GM19193 (cell line): ENCODE results near the gene YBX3.

Experiments used
- POLR2A ChIP-seq: IDR thresholded peaks from 4 replicates; pipeline ENCODE4 v1.6.1; 2011; ENCODE audit not compliant: insufficient read depth, insufficient read length; ENCODE audit errors: extremely low read depth

The YBX3 gene

DNA sequence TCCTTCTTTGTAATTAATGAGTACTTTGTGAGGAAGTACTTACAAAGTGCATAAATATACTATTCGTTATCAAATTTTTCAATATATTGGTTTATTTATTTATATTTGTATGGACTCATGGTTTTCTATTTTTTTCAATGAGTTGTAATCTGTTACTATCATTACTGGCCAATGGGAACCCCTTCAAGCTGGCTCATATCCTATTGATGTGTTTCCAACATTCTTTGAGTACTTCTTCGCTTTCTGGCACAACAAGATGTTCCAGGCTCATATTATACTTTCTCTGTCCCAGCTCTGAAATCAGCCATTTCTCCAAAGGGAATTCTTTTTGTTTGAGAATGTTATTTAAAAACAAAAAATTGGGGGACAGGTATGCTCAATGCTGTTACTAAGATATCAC, 17.5 kb downstream of the YBX3 start:
- TF ChIP-seq POLR2A, result no peak

DNA sequence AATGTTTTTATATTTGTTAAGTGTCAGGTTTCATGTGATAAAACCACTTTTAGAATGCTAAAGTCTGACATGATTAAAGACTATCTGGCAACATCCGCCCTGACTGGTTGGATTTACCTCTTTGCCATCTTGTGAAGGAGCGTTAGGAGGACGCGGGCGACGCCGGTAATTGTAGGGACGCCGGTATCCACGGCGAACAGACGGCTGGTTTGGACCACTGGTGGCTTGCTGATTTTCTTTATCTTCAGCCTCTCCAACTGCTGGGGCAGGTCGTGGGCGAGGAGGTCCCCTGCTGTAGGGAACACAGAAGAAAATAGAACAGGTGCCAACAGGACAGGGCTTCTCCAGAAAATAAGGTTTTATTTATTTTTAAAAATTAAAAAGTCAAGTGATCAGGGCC, 21.3 kb downstream of the YBX3 start:
- no peak for TF ChIP-seq POLR2A

DNA sequence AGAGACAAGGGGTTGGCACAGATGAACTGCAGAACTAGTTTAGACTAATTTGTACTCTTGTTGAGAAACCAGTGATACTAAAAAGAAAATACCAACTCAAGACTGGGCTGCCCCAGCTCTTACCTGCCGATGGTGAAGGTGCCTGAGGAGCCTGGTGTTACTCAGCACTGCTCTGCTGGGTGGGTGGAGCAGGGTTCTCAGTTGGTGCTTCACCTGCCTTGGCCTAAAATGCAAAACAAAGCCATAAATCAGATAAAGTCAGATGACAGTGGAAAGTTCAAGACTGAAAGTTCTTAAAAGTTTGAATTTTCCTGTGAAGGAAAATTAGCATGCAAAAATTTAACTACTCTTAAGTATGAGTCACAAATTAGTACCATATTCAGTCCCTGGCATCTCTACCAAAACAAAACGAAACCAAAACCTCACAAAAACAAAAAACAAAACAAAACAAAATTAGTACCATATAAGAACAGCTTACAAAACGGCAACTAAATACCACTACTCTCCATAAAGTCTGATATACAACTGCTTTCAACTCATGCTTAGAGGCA, 21.9 kb downstream of the YBX3 start:
- no peak for TF ChIP-seq POLR2A

DNA sequence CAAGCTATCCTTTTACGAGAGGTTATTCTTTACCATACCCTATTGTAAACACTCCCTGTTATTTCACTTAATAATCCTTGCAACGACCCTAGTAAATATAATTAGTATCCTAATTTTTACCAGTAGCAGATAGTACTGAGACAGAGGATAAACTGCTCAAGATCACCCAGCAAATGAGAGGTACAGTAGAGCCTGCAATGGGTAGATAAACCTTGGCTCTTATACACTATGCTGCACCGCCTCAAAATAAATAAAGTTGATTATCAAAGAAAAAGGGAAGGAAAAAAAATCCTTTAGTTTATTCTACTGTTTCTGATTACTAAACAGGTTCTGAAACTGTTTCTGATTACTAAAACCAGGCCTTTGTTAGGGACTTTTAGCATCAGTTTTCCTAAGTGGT, 22.5 kb downstream of the YBX3 start:
- no peak for TF ChIP-seq POLR2A

DNA sequence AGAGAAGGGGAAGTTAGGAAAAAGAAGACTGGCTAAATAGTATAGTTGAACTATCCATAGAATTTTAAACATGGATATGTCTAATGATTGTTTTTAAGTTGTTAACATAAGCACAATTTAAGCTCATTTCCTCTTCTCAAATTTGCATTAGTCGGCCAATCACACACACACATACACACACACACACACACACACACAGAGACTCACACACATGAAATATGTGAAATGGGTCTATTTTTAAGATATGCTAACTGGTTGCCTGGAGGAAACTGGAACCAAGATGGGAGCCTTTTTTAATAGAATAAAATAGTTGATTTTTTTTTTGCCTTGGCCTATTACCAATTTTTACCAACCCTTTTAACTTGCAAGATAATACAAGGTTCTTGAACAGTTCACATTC, 25.3 kb downstream of the YBX3 start:
- TF ChIP-seq POLR2A, result no peak

DNA sequence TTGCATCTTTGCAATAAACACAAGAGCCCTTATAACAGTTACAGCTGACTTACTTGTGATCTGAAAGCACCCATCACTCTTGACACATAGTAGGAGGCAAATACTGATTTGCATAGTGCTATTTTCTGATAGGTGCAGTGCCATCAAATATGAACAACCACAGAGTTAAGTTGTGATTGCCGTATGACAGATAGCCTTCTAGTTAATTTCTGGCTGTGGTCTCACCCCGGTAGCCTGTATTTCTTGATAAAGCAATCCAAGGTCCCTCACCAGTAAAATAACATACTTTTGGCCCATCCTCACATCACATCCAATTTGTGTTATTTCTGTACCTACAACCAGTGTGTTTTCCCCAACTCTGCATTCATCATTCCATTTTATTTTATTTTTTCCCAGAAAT, 26.0 kb downstream of the YBX3 start:
- no peak for TF ChIP-seq POLR2A

DNA sequence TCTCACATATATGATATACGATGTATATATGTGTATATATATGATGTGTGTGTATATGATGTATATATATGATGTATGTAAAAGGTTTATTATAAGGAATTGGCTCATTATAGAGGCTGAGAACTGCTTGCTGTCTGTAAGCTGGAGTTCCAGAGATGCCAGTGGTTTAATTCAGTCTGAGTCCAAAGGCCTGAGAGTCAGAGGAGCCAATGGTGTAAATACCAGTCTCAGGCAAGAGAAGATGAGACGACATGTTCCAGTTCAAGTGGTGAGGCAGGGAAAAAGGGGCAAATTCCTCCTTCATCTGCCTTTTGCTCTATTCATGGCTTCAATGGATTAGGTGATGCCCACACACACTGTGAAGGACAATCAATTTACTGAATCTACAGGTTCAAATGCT, 32.2 kb downstream of the YBX3 start:
- TF ChIP-seq POLR2A, result no peak

DNA sequence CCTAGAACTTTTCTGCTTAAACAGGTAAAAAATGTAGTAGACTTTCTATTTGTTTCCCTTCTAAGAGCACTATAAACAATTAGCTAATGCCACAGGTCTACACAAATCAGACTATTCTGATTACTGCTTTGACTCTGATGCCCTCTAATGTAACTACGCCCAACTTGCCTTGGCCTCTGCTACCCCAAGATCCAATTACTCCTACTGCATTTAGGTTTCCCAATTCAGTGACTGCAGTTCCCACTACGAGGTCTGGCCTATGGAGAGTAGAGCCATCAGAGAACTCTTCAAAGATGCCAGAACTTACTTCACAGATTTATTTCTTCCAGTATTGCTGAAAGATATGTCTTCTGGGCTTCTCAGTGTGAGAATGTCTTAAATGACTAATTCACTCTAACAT, 34.0 kb downstream of the YBX3 start:
- TF ChIP-seq POLR2A, result no peak

DNA sequence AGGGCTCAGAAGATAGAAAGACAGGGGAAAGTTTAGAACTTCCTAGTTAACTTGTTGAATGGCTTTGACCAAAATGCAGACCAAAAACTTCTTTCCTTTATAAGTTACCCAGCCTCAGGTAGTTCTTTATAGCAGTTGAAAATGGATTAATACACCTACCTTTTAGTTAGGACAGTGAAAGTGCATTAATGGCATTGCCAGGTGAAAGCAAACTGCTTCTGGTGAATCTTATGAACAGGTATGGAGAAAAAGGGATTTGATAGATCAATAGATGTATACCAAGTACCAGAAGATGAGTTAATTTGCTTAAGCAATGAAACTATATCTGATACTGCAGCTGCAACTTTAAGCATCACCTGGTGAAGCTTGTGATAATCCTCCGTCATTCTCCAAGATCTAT, 35.1 kb downstream of the YBX3 start:
- no peak for TF ChIP-seq POLR2A

DNA sequence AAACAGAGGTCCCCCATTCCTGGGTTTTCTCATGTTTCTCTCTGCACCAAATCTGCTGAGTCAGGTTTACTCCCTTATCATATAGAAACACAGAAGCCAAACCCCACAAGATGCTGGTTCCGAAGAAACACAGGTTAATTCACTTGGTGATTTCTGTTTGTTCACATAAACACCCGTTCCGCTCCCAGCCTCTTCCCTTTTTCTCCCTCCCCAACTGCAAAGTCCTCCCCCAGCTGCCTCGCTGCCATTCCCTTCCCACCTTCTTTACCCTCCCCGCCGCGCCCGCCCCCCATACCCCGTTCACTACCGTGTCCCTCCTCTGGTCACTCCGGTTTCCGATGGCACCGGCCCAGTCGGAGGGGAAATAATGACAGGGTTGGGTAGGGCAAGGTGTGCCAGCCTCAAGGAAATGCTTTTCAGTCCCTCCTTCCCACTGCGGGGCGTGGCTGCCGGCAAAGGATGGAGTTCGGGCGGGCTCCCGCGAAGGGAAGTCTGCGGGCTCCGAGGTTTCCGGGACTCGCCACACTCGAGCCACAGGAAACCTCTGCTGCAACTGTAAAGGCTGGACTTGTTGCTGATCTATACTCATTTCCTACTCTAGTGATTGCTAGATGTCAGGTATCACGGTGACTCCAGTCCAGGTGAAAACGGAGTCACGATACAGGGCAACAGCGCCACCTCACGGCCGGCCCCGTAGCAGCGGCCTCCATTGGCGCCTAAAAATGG, 49.3 kb downstream of the YBX3 start, which contains the start of gene STYK1:
Gene STYK1 (minus strand): TSS at position 394 of the 726 bp plus-strand sequence. CDS start 39,434 bp downstream, outside the sequence.
- TF ChIP-seq POLR2A, result no peak

DNA sequence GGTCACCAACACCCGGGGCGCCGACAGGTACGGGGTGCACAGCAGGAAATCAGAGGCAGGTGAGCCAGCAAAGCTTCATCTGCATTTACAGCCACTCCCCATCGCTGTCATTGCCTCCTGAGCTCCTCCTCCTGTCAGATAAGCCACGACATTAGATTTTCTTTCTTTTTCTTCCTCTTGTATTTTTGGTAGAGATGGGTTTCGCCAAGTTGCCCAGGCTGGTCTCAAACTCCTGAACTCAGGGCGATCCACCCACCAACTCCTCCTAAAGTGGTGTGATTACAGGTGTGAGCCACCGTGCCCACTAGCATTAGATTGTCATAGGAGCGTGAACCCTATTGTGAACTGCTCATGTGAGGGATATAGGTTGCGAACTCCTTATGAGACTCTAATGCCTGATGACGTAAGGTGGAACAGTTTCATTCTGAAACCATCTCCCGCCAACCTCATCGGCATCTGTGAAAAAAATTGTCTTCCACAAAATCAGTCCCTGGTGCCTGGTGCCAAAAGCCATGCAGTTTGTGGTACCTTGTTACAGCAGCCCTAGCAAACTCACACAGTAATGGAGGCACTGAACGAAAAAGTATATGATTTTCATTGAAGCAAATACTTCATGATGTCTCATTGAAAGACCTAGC, 50.8 kb downstream of the YBX3 start:
- no peak for TF ChIP-seq POLR2A

DNA sequence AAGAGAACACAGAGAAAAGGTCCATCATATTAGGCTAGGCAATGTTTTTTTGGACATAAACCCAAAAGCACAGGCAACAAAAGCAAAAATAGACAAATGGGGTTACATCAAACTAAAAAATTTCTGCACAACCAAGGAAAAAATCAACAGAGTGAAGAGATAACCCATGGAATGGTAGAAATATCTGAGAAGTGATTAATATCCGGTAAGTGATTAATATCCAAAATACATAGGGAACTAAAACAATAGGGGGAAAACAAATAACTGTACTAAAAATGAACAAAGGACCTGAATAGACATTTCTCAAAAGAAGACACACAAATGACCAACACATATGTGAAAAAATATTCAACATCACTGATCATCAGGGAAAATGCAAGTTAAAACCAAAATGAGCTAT, 53.6 kb downstream of the YBX3 start:
- TF ChIP-seq POLR2A, result no peak

DNA sequence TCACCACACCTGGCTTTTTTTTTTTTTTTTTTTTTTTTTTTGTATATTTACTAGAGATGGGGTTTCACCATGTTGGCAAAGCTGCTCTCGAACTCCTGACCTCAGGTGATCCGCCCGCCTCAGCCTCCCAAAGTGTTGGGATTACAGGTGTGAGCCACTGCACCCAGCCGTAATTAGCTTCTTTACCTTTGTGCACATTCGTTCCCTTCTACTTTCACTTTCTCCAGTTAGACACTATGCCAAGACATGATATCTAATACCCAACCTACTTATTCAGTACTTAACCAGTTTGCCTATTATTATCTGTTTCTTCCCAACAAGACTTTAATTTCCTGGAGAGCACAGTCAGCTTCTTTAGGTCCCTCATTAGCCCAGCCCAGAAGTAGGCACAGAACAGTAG, 54.6 kb downstream of the YBX3 start:
- TF ChIP-seq POLR2A, result no peak

DNA sequence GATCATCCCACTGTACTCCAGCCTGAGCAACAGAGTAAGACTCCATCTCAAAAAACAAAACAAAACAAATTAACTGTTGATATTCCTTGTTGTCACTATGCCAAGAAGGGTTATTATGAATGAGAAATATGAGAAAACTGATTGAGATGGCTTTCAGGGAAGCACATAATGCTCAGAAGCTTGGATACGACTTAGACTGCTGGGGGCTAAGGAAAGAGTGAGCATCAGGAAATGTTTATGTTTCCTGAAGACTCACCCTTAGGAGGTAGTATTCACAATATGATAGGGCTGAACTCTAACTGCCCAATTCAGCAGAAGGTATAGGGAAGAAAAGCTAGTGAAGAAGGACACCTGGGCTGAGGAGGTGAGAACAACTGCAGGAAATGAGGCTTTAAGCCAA, 55.5 kb downstream of the YBX3 start:
- TF ChIP-seq POLR2A, result no peak

DNA sequence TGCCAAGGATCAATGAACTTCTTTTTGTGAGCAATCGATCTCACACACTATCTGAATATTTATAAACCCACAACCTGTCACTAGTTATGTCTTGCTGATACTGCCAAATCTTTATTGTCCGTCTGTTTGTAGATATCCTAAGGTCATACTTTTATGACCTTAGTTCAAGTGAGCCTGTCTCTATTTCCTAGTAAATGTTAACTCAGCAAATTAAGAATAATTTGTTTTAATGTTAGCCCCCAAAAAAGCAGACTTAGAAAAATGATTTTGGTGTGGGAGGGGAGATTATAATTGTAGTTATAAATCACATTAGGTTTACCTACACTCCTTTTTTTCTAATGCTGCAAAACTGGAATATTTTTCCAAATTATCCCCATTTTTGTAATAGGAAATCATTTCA, 58.6 kb downstream of the YBX3 start:
- no peak for TF ChIP-seq POLR2A

DNA sequence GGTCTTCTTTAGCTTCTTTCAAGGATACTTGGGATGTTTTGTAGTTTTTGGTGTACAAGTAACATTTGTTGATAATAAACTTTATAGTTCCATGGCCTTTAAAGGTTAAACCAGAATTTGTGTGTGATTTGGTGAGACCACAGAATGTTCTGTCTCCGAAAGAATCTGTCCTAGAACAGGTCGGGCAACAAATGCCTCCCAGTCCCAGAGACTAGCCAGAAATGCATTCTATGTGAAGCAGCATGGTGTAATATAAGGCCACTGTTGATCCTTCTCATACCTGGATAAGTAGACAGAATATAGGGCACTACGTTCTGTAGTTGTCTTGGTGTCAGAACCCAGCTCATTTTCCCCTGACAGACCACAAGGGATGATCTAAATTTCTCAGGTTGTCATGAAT, 59.3 kb downstream of the YBX3 start:
- TF ChIP-seq POLR2A, result no peak
